HepG2 (cell line): ENCODE results near the gene SIGLEC14. TPM values are rescaled to one million over a fixed set of nuclear protein-coding genes. Genes with fewer than 3 reads are reported as not detected.

Source experiments
- AKAP8 ChIP-seq: sonication (generic); formaldehyde crosslinking; IDR thresholded peaks from 2 replicates; pipeline ENCODE4 v1.5.1; 2020; ENCODE audit warnings: mild to moderate bottlenecking, missing genetic modification reagents
- ATF3 ChIP-seq: sonication (generic); formaldehyde crosslinking; IDR thresholded peaks from 2 replicates; pipeline ENCODE4 v1.4.0; 2020; ENCODE audit warnings: missing genetic modification reagents
- CREBL2 ChIP-seq: sonication (generic); formaldehyde crosslinking; IDR thresholded peaks from 2 replicates; pipeline ENCODE4 v1.8.1; 2023; ENCODE audit warnings: missing genetic modification reagents, mild to moderate bottlenecking, borderline replicate concordance
- DDIT3 ChIP-seq: sonication (generic); formaldehyde crosslinking; IDR thresholded peaks from 2 replicates; pipeline ENCODE4 v1.4.0; 2020; ENCODE audit warnings: mild to moderate bottlenecking, missing genetic modification reagents
- FOXC1 ChIP-seq: sonication (generic); formaldehyde crosslinking; IDR thresholded peaks from 2 replicates; pipeline ENCODE4 v1.8.0; 2022; ENCODE audit warnings: mild to moderate bottlenecking, missing genetic modification reagents, borderline replicate concordance
- KLF11 ChIP-seq: IDR thresholded peaks from 2 replicates; pipeline ENCODE4 v1.6.1; 2016; ENCODE audit warnings: missing compliant biosample characterization
- NRL ChIP-seq: sonication (generic); formaldehyde crosslinking; IDR thresholded peaks from 2 replicates; pipeline ENCODE4 v1.5.0; 2020; ENCODE audit warnings: missing genetic modification reagents, mild to moderate bottlenecking, moderate library complexity, borderline replicate concordance
- PCBP1 ChIP-seq: fragments of 200-400 bp; formaldehyde crosslinking; IDR thresholded peaks from 2 replicates; pipeline ENCODE4 v1.6.1; 2017; ENCODE audit warnings: mild to moderate bottlenecking, low read depth, low read length, borderline replicate concordance
- RAD21 ChIP-seq: fragments of 450-650 bp; formaldehyde crosslinking; IDR thresholded peaks from 2 replicates; pipeline ENCODE4 v1.5.0; 2020; ENCODE audit warnings: mild to moderate bottlenecking
- SNAPC4 ChIP-seq: sonication (generic); formaldehyde crosslinking; IDR thresholded peaks from 2 replicates; pipeline ENCODE4 v1.4.0; 2020; ENCODE audit warnings: mild to moderate bottlenecking, missing genetic modification reagents
- TP53 ChIP-seq: sonication (generic); formaldehyde crosslinking; conservative IDR thresholded peaks from 2 replicates; pipeline ENCODE4 v1.4.0; 2020; ENCODE audit warnings: missing genetic modification reagents
- ZBTB1 ChIP-seq: sonication (generic); formaldehyde crosslinking; IDR thresholded peaks from 2 replicates; pipeline ENCODE4 v1.4.0; 2020; ENCODE audit warnings: missing genetic modification reagents, borderline replicate concordance
- ZFP1 ChIP-seq: IDR thresholded peaks from 2 replicates; pipeline ENCODE4 v1.6.1; 2016
- ZFX ChIP-seq: sonication (generic); formaldehyde crosslinking; IDR thresholded peaks from 2 replicates; pipeline ENCODE4 v1.4.0; 2020; ENCODE audit warnings: mild to moderate bottlenecking, low read depth, missing genetic modification reagents, moderate library complexity
- ZKSCAN1 ChIP-seq: fragments of 150-350 bp; IDR thresholded peaks from 2 replicates; pipeline ENCODE4 v1.6.1; 2014; ENCODE audit warnings: low read length
- ZKSCAN8 ChIP-seq: IDR thresholded peaks from 2 replicates; pipeline ENCODE4 v1.6.1; 2016; ENCODE audit warnings: borderline replicate concordance, missing genetic modification reagents, missing compliant biosample characterization
- ZNF17 ChIP-seq: sonication (generic); formaldehyde crosslinking; IDR thresholded peaks from 2 replicates; pipeline ENCODE4 v1.5.0; 2020; ENCODE audit warnings: mild to moderate bottlenecking, missing genetic modification reagents
- ZNF337 ChIP-seq: sonication (generic); formaldehyde crosslinking; IDR thresholded peaks from 2 replicates; pipeline ENCODE4 v1.5.1; 2020; ENCODE audit warnings: missing genetic modification reagents, low read depth, mild to moderate bottlenecking, borderline replicate concordance
- ZNF33A ChIP-seq: sonication (generic); formaldehyde crosslinking; IDR thresholded peaks from 2 replicates; pipeline ENCODE4 v1.5.1; 2020; ENCODE audit warnings: missing genetic modification reagents, mild to moderate bottlenecking, moderate library complexity, borderline replicate concordance
- ZNF484 ChIP-seq: sonication (generic); formaldehyde crosslinking; IDR thresholded peaks from 2 replicates; pipeline ENCODE4 v1.5.1; 2020; ENCODE audit warnings: mild to moderate bottlenecking, low read depth, missing genetic modification reagents, borderline replicate concordance
- ZNF550 ChIP-seq: sonication (generic); formaldehyde crosslinking; IDR thresholded peaks from 2 replicates; pipeline ENCODE4 v1.4.0; 2020; ENCODE audit warnings: mild to moderate bottlenecking, missing genetic modification reagents, borderline replicate concordance
- ZNF776 ChIP-seq: sonication (generic); formaldehyde crosslinking; IDR thresholded peaks from 2 replicates; pipeline ENCODE4 v1.4.0; 2020; ENCODE audit warnings: mild to moderate bottlenecking, missing genetic modification reagents
- ZNF841 ChIP-seq: sonication (generic); formaldehyde crosslinking; IDR thresholded peaks from 2 replicates; pipeline ENCODE4 v1.8.1; 2023; ENCODE audit warnings: missing genetic modification reagents, borderline replicate concordance
- polyA plus RNA-seq, 8 experiments: library from polyadenylated mRNA; depleted of rRNA in 3 of 8; stranded (reverse) in 7 of 8; unstranded in 1 of 8; fragments of >200 nt; fragmentation: Illumina TruSeq in 4 of 8; extraction: Trizol in 4 of 8; gene quantifications; 2 replicates each; pipeline versions ENCODE4 v1.2.1 to v1.2.3, GENCODE V29; 2011 to 2016; ENCODE audit warnings: low read depth in 4 of 8, missing spikeins in 1 of 8, mixed read lengths in 1 of 8; ENCODE audit not compliant: insufficient read depth in 1 of 8
- total RNA-seq, 5 experiments: library from RNA; depleted of rRNA; stranded (reverse); fragments of >200 nt; fragmentation: Illumina TruSeq; extraction: Trizol; gene quantifications; 2 replicates each; pipeline ENCODE4 v1.2.3, GENCODE V29; 2016; ENCODE audit warnings: low read depth in 1 of 5

Gene SIGLEC14
- total and polyA plus RNA-seq, 2 of the 13 experiments (the other 11 are each of a cell fraction or from before 2014, with no cell fraction given) = 0.05 to 0.09 TPM

- TF ChIP-seq DDIT3 (CRISPR knock-in tag) (no peak), NRL (no peak), ZNF776 (CRISPR knock-in tag) (no peak), RAD21 (CRISPR knock-in tag) (no peak), ZNF841 (CRISPR knock-in tag) (no peak), AKAP8 (CRISPR knock-in tag) (no peak), ZNF33A (CRISPR knock-in tag) (no peak), ATF3 (no peak), ZNF550 (no peak), ZNF337 (CRISPR knock-in tag) (no peak), ZKSCAN8 (CRISPR knock-in tag) (no peak), TP53 (CRISPR knock-in tag) (no peak), ZKSCAN1 (no peak), PCBP1 (no peak), KLF11 (CRISPR knock-in tag) (no peak), FOXC1 (CRISPR knock-in tag) (no peak), ZNF484 (CRISPR knock-in tag) (no peak), ZBTB1 (CRISPR knock-in tag) (no peak), ZFX (0 out of 2 replicates have a peak, but pooled peaks have one; percentile 22), ZFP1 (CRISPR knock-in tag) (no peak), CREBL2 (CRISPR knock-in tag) (no peak), ZNF17 (no peak), SNAPC4 (CRISPR knock-in tag) (no peak)
Measured at GRCh38 chr19:51688671-51689571, 42.3 kb upstream of the SIGLEC14 start (continued).
